Ishikawa (cell line): ENCODE results near the gene NTRK3.

Source experiments
- CEBPB ChIP-seq: IDR thresholded peaks from 2 replicates; pipeline ENCODE4 v1.6.1; 2012
- CREB1 ChIP-seq: IDR thresholded peaks from 2 replicates; pipeline ENCODE4 v1.6.1; 2012; ENCODE audit warnings: low read depth
- EGR1 ChIP-seq: IDR thresholded peaks from 2 replicates; pipeline ENCODE4 v1.6.1; 2012
- EP300 ChIP-seq: IDR thresholded peaks from 2 replicates; pipeline ENCODE4 v1.6.1; 2012; ENCODE audit warnings: borderline replicate concordance
- FOXM1 ChIP-seq: IDR thresholded peaks from 2 replicates; pipeline ENCODE4 v1.6.1; 2012; ENCODE audit warnings: low read depth, borderline replicate concordance
- MAX ChIP-seq: IDR thresholded peaks from 2 replicates; pipeline ENCODE4 v1.6.1; 2012
- NFIC ChIP-seq: IDR thresholded peaks from 2 replicates; pipeline ENCODE4 v1.6.1; 2012
- RAD21 ChIP-seq: IDR thresholded peaks from 2 replicates; pipeline ENCODE4 v1.6.1; 2012; ENCODE audit warnings: low read depth
- REST ChIP-seq: IDR thresholded peaks from 2 replicates; pipeline ENCODE4 v1.6.1; 2012; ENCODE audit warnings: low read depth, mild to moderate bottlenecking
- TAF1 ChIP-seq: IDR thresholded peaks from 2 replicates; pipeline ENCODE4 v1.6.1; 2012; ENCODE audit warnings: low read depth, mild to moderate bottlenecking
- TCF12 ChIP-seq: IDR thresholded peaks from 2 replicates; pipeline ENCODE4 v1.6.1; 2012; ENCODE audit warnings: low read depth
- TEAD4 ChIP-seq: IDR thresholded peaks from 2 replicates; pipeline ENCODE4 v1.6.1; 2012
- USF1 ChIP-seq: IDR thresholded peaks from 2 replicates; pipeline ENCODE4 v1.6.1; 2012
- YY1 ChIP-seq: IDR thresholded peaks from 2 replicates; pipeline ENCODE4 v1.6.1; 2012; ENCODE audit warnings: low read depth
- ZBTB7A ChIP-seq: IDR thresholded peaks from 2 replicates; pipeline ENCODE4 v1.6.1; 2012; ENCODE audit warnings: low read depth

NTRK3 gene

GRCh38 chr15:87942316-87942715, 314.2 kb downstream of the NTRK3 start:
- TF ChIP-seq USF1 = no peak
- TF ChIP-seq REST = no peak
- TF ChIP-seq CEBPB = no peak
- no peak for TF ChIP-seq FOXM1
- no peak for TF ChIP-seq TEAD4
- TF ChIP-seq YY1 = no peak
- TF ChIP-seq ZBTB7A = no peak
- no peak for TF ChIP-seq EGR1
- TF ChIP-seq NFIC = no peak
- no peak for TF ChIP-seq EP300
- no peak for TF ChIP-seq TAF1
- no peak for TF ChIP-seq CREB1
- TF ChIP-seq MAX = no peak
- TF ChIP-seq RAD21 = no peak
- no peak for TF ChIP-seq TCF12

GRCh38 chr15:87941606-87942005, 314.9 kb downstream of the NTRK3 start:
- TF ChIP-seq TAF1 = no peak
- TF ChIP-seq TEAD4 = no peak
- no peak for TF ChIP-seq NFIC

GRCh38 chr15:87940768-87941167, 315.8 kb downstream of the NTRK3 start:
- TF ChIP-seq FOXM1 = no peak
- no peak for TF ChIP-seq RAD21
- TF ChIP-seq CEBPB = no peak
- no peak for TF ChIP-seq TAF1
- no peak for TF ChIP-seq REST
- no peak for TF ChIP-seq EP300
- no peak for TF ChIP-seq TEAD4
- TF ChIP-seq MAX = no peak
- TF ChIP-seq EGR1 = no peak
- no peak for TF ChIP-seq NFIC
- no peak for TF ChIP-seq CREB1
- TF ChIP-seq USF1 = no peak
- TF ChIP-seq TCF12 = no peak

GRCh38 chr15:87939848-87940457, 316.6 kb downstream of the NTRK3 start:
- TF ChIP-seq TAF1 = no peak
- no peak for TF ChIP-seq MAX
- TF ChIP-seq USF1 = no peak
- TF ChIP-seq EP300 = no peak
- no peak for TF ChIP-seq TEAD4

GRCh38 chr15:87938031-87938430, 318.5 kb downstream of the NTRK3 start:
- TF ChIP-seq CEBPB = no peak
- no peak for TF ChIP-seq REST
- TF ChIP-seq MAX = no peak
- TF ChIP-seq RAD21 = no peak
- TF ChIP-seq TEAD4 = no peak
- no peak for TF ChIP-seq CREB1
- TF ChIP-seq NFIC = no peak
- TF ChIP-seq YY1 = no peak
- TF ChIP-seq TAF1 = no peak
- no peak for TF ChIP-seq EP300
- TF ChIP-seq USF1 = no peak
- TF ChIP-seq FOXM1 = no peak
- no peak for TF ChIP-seq ZBTB7A
- no peak for TF ChIP-seq EGR1
